ENCODE measurements around the gene CAPN5.

- TF ChIP-seq CTCF (conservative IDR thresholded peaks at IDR 0.05; ENCODE audit: low read depth in 2 of 2) (peak; percentile 77), POLR2AphosphoS5 (IDR thresholded peaks at IDR 0.05; ENCODE audit: low read depth) (no peak), JUNB (IDR thresholded peaks at IDR 0.05; ENCODE audit: unreplicated experiment) (no peak), EZH2 (IDR thresholded peaks at IDR 0.05; ENCODE audit: low read depth, unreplicated experiment) (no peak), STAT1 (IDR thresholded peaks at IDR 0.05; ENCODE audit: unreplicated experiment) (no peak), REST (IDR thresholded peaks at IDR 0.05; ENCODE audit: unreplicated experiment) (no peak), EZH2phosphoT487 (IDR thresholded peaks at IDR 0.05; ENCODE audit: unreplicated experiment) (no peak), ETS1 (IDR thresholded peaks at IDR 0.05) (no peak), ZNF462 (CRISPR knock-in tag; IDR thresholded peaks at IDR 0.05) (no peak), ZNF331 (CRISPR knock-in tag; IDR thresholded peaks at IDR 0.05; ENCODE audit: low read depth) (no peak), CREB1 (CRISPR knock-in tag; IDR thresholded peaks at IDR 0.05; ENCODE audit: low read depth) (no peak), NANOG (IDR thresholded peaks at IDR 0.05; ENCODE audit: borderline replicate concordance) (no peak)
Observed at GRCh38 chr11:77113382-77114088, 46.8 kb downstream of the CAPN5 start.

Data from GM23338 (cell line).